ENCODE results near the gene IL12RB2. TPM values are rescaled to one million over a fixed set of nuclear protein-coding genes. Genes with fewer than 3 reads are reported as not detected.

The IL12RB2 gene
- total RNA-seq, 1 donor from 2014 or later: not detected

DNA sequence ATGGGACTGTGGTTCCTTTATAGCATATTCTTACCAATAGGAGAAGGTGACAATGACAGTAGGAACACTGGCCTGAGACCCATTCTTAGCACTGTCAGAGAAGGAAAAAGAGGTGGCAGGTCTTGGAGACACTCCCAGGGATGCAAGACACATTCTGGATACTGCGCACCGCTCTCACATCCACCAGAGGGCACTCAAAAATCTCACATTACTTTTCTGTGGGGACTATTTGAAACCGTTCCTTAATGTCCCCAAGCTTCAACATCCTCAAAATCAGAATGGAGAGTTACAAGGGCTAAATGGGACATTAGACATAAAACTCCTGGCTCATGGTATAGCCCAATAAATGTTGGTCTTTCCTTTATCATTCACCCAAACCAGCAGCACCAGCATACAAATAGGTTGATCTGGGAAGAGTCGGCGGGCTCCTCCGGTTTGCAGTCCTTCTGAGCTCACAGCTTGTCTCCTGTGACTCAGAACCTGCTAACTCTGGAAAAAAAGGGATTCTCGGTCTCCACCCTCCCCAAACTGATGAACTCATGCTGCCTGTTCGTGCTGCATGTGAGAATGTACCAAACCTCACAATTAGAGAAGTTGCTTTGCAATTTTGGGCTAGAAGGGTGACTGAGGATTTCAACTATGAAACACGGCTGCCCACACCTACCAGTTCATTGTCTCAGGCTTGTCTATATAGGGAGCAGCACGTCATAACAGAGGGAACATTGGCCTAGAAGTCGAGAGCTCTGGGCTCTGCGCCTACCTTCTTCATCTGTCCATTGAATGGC is 40.2 kb downstream of the IL12RB2 start:
- TF ChIP-seq, protein P1, sequence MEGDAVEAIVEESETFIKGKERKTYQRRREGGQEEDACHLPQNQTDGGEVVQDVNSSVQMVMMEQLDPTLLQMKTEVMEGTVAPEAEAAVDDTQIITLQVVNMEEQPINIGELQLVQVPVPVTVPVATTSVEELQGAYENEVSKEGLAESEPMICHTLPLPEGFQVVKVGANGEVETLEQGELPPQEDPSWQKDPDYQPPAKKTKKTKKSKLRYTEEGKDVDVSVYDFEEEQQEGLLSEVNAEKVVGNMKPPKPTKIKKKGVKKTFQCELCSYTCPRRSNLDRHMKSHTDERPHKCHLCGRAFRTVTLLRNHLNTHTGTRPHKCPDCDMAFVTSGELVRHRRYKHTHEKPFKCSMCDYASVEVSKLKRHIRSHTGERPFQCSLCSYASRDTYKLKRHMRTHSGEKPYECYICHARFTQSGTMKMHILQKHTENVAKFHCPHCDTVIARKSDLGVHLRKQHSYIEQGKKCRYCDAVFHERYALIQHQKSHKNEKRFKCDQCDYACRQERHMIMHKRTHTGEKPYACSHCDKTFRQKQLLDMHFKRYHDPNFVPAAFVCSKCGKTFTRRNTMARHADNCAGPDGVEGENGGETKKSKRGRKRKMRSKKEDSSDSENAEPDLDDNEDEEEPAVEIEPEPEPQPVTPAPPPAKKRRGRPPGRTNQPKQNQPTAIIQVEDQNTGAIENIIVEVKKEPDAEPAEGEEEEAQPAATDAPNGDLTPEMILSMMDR (IDR thresholded peaks at IDR 0.05; ENCODE audit: unreplicated experiment): peak; percentile 76
- peaks cover 4% of the 10 kb centered on the region for H3K4me1 Mint-ChIP-seq (ENCODE audit: low read depth)
- H3K4me3 Mint-ChIP-seq (ENCODE audit: low read depth): no peak overlapping the region
- no peaks in the 10 kb centered on the region for H3K27me3 Mint-ChIP-seq
- no peaks in the 10 kb centered on the region for H3K9me3 Mint-ChIP-seq (ENCODE audit: low read depth)
- H3K27ac Mint-ChIP-seq: no peak overlapping the region
- no peaks in the 10 kb centered on the region for H3K36me3 Mint-ChIP-seq (ENCODE audit: insufficient read depth)
- DNase-seq (ENCODE audit: low spot score, unreplicated experiment): peak; percentile 12

GRCh38 chr1:67348586-67349252 is 41.0 kb downstream of the IL12RB2 start:
- no peak overlapping the region for H3K4me3 Mint-ChIP-seq (ENCODE audit: low read depth)
- no peak for DNase-seq (ENCODE audit: low spot score, unreplicated experiment)
- TF ChIP-seq, protein P1 (IDR thresholded peaks at IDR 0.05; ENCODE audit: unreplicated experiment): no peak
- H3K36me3 Mint-ChIP-seq (ENCODE audit: insufficient read depth): no peaks in the 10 kb centered on the region
- no peak overlapping the region for H3K27ac Mint-ChIP-seq
- no peaks in the 10 kb centered on the region for H3K9me3 Mint-ChIP-seq (ENCODE audit: low read depth)
- H3K27me3 Mint-ChIP-seq: no peaks in the 10 kb centered on the region
- peaks cover 4% of the 10 kb centered on the region for H3K4me1 Mint-ChIP-seq (ENCODE audit: low read depth)

DNA sequence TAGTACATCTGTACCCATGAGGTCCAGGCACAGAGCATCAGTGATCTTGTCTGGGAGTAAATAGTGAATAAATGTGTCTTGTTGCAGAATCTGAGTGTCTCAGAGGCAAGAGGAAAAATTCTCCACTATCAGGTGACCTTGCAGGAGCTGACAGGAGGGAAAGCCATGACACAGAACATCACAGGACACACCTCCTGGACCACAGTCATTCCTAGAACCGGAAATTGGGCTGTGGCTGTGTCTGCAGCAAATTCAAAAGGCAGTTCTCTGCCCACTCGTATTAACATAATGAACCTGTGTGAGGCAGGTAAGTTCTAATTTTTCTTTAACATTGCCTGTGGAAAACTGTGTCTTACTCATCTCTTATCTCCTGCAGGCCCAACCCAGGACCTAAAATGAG is 43.1 kb downstream of the IL12RB2 start:
- TF ChIP-seq, protein P1 (IDR thresholded peaks at IDR 0.05; ENCODE audit: unreplicated experiment): no peak
- Mint-ChIP-seq H3K27ac (no peak overlapping the region), H3K4me1 (ENCODE audit: low read depth) (peaks cover 4% of the 10 kb centered on the region)

GRCh38 chr1:67352211-67352610 is 44.5 kb downstream of the IL12RB2 start:
- Mint-ChIP-seq H3K9me3 (ENCODE audit: low read depth) (no peaks in the 10 kb centered on the region), H3K4me3 (ENCODE audit: low read depth) (no peak overlapping the region), H3K4me1 (ENCODE audit: low read depth) (peaks cover 4% of the 10 kb centered on the region), H3K27ac (no peak overlapping the region), H3K27me3 (no peaks in the 10 kb centered on the region), H3K36me3 (ENCODE audit: insufficient read depth) (no peaks in the 10 kb centered on the region)
- no peak for DNase-seq (ENCODE audit: low spot score, unreplicated experiment)
- TF ChIP-seq, protein P1 (IDR thresholded peaks at IDR 0.05; ENCODE audit: unreplicated experiment): no peak

More for the DNA sequence above, 43.1 kb downstream of the IL12RB2 start:
- no peaks in the 10 kb centered on the region for H3K36me3 Mint-ChIP-seq (ENCODE audit: insufficient read depth)
- H3K27me3 Mint-ChIP-seq: no peaks in the 10 kb centered on the region
- no peak for DNase-seq (ENCODE audit: low spot score, unreplicated experiment)
- no peak overlapping the region for H3K4me3 Mint-ChIP-seq (ENCODE audit: low read depth)
- no peaks in the 10 kb centered on the region for H3K9me3 Mint-ChIP-seq (ENCODE audit: low read depth)

- TF ChIP-seq, protein P1 (IDR thresholded peaks at IDR 0.05; ENCODE audit: unreplicated experiment): no peak
- H3K4me1 Mint-ChIP-seq (ENCODE audit: low read depth): no peaks in the 10 kb centered on the region
- DNase-seq (ENCODE audit: low spot score, unreplicated experiment): no peak
- H3K36me3 Mint-ChIP-seq (ENCODE audit: insufficient read depth): no peaks in the 10 kb centered on the region
- no peaks in the 10 kb centered on the region for H3K9me3 Mint-ChIP-seq (ENCODE audit: low read depth)
- H3K27me3 Mint-ChIP-seq: no peaks in the 10 kb centered on the region
- H3K27ac Mint-ChIP-seq: no peak overlapping the region
- H3K4me3 Mint-ChIP-seq (ENCODE audit: low read depth): no peak overlapping the region
Measured at GRCh38 chr1:67355745-67356424, 48.2 kb downstream of the IL12RB2 start.

Measured in progenitor cell of endocrine pancreas (in vitro differentiated cells).